H9 (cell line): ENCODE data around the gene PTPDC1. TPM values are rescaled to one million over a fixed set of nuclear protein-coding genes. Genes with fewer than 3 reads are reported as not detected.

Experiments
- DNase-seq: peaks from one replicate; pipeline ENCODE4 v3.0.0-alpha.2; 2017
- H2AFZ ChIP-seq: one replicate; pipeline ENCODE4 v1.6.1; 2013; ENCODE audit warnings: mild to moderate bottlenecking, low read length, control low read depth, moderate library complexity
- H2AK5ac ChIP-seq: 2 replicates; pipeline ENCODE4 v1.6.1; 2013; ENCODE audit warnings: low read length, control low read depth, mixed read lengths; ENCODE audit not compliant: insufficient read length
- H2BK120ac ChIP-seq: one replicate; pipeline ENCODE4 v1.6.1; 2013; ENCODE audit warnings: low read depth, mild to moderate bottlenecking, low read length, control low read depth, inconsistent platforms; ENCODE audit not compliant: poor library complexity, severe bottlenecking
- H2BK12ac ChIP-seq: 2 replicates; pipeline ENCODE4 v1.6.1; 2013; ENCODE audit warnings: low read length, control low read depth, mixed read lengths, low read depth; ENCODE audit not compliant: insufficient read length
- H2BK15ac ChIP-seq: 2 replicates; pipeline ENCODE4 v1.6.1; 2013; ENCODE audit warnings: low read depth, low read length, control low read depth
- H2BK20ac ChIP-seq: one replicate; pipeline ENCODE4 v1.6.1; 2013; ENCODE audit warnings: low read depth, mild to moderate bottlenecking, low read length, control low read depth, inconsistent platforms; ENCODE audit not compliant: poor library complexity, severe bottlenecking
- H2BK5ac ChIP-seq: 2 replicates; pipeline ENCODE4 v1.6.1; 2013; ENCODE audit warnings: low read length, control low read depth, mixed read lengths; ENCODE audit not compliant: insufficient read length
- H3K14ac ChIP-seq: 2 replicates; pipeline ENCODE4 v1.6.1; 2013; ENCODE audit warnings: low read length, control low read depth; ENCODE audit not compliant: insufficient read depth
- H3K18ac ChIP-seq: 2 replicates; pipeline ENCODE4 v1.6.1; 2013; ENCODE audit warnings: low read depth, mild to moderate bottlenecking, mixed read lengths, low read length, control low read depth; ENCODE audit not compliant: insufficient read length
- H3K23ac ChIP-seq: 2 replicates; pipeline ENCODE4 v1.6.1; 2013; ENCODE audit warnings: low read length, control low read depth, mixed read lengths, low read depth; ENCODE audit not compliant: insufficient read length
- H3K23me2 ChIP-seq: 2 replicates; pipeline ENCODE4 v1.6.1; 2013; ENCODE audit warnings: low read depth, mild to moderate bottlenecking, mixed read lengths, low read length, control low read depth; ENCODE audit not compliant: insufficient read length, poor library complexity, severe bottlenecking
- H3K27ac ChIP-seq: 2 replicates; pipeline ENCODE4 v1.5.1; 2013; ENCODE audit warnings: low read length, control low read depth, mixed read lengths, low read depth; ENCODE audit not compliant: insufficient read length
- H3K27me3 ChIP-seq: 2 replicates; pipeline ENCODE4 v1.6.1; 2013; ENCODE audit warnings: low read length, control low read depth, inconsistent platforms; ENCODE audit not compliant: insufficient read depth
- H3K4ac ChIP-seq: 2 replicates; pipeline ENCODE4 v1.6.1; 2013; ENCODE audit warnings: low read depth, mild to moderate bottlenecking, control low read depth, inconsistent platforms, low read length, moderate library complexity
- H3K4me1 ChIP-seq: 2 replicates; pipeline ENCODE4 v1.6.1; 2013; ENCODE audit warnings: low read length, control low read depth, inconsistent platforms; ENCODE audit not compliant: insufficient read depth
- H3K4me2 ChIP-seq: 2 replicates; pipeline ENCODE4 v1.6.1; 2013; ENCODE audit warnings: low read length, control low read depth, mixed read lengths; ENCODE audit not compliant: insufficient read length, insufficient read depth
- H3K56ac ChIP-seq: 2 replicates; pipeline ENCODE4 v1.6.1; 2013; ENCODE audit warnings: low read depth, mild to moderate bottlenecking, mixed read lengths, low read length, control low read depth; ENCODE audit not compliant: insufficient read length
- H3K79me1 ChIP-seq: 2 replicates; pipeline ENCODE4 v1.6.1; 2013; ENCODE audit warnings: low read depth, mild to moderate bottlenecking, moderate library complexity, low read length, control low read depth, inconsistent platforms; ENCODE audit not compliant: insufficient read depth, poor library complexity, severe bottlenecking
- H3K79me2 ChIP-seq: 2 replicates; pipeline ENCODE4 v1.6.1; 2013; ENCODE audit warnings: low read length, control low read depth, inconsistent platforms; ENCODE audit not compliant: insufficient read depth
- H3K9ac ChIP-seq: 2 replicates; pipeline ENCODE4 v1.6.1; 2013; ENCODE audit warnings: low read length, control low read depth, mixed read lengths; ENCODE audit not compliant: insufficient read length; ENCODE audit errors: extremely low read depth
- H3K9me3 ChIP-seq: one replicate; pipeline ENCODE4 v1.6.1; 2013; ENCODE audit warnings: low read depth, low read length, inconsistent platforms; ENCODE audit not compliant: control insufficient read depth
- H3T11ph ChIP-seq: one replicate; pipeline ENCODE4 v1.6.1; 2013; ENCODE audit warnings: mild to moderate bottlenecking, low read length, control low read depth, inconsistent platforms
- H4K20me1 ChIP-seq: one replicate; pipeline ENCODE4 v1.6.1; 2013; ENCODE audit not compliant: control insufficient read depth, insufficient read length, insufficient read depth
- H4K5ac ChIP-seq: 2 replicates; pipeline ENCODE4 v1.6.1; 2013; ENCODE audit warnings: low read depth, mild to moderate bottlenecking, mixed read lengths, low read length, control low read depth; ENCODE audit not compliant: insufficient read length
- H4K8ac ChIP-seq: replicated peaks from 2 replicates; pipeline ENCODE4 v1.6.1; 2013; ENCODE audit warnings: low read length, control low read depth, mixed read lengths, low read depth; ENCODE audit not compliant: insufficient read length
- H4K91ac ChIP-seq: 2 replicates; pipeline ENCODE4 v1.6.1; 2013; ENCODE audit warnings: low read depth, mild to moderate bottlenecking, moderate library complexity, mixed read lengths, low read length, control low read depth; ENCODE audit not compliant: insufficient read length
- H3K27ac Mint-ChIP-seq, 3 experiments: 2 replicates in 2 of 3; 3 replicates in 1 of 3; pipeline ENCODE4 v1.8.0; 2020 to 2021; ENCODE audit warnings: mixed read lengths in 3 of 3, mild to moderate bottlenecking in 1 of 3, moderate library complexity in 1 of 3
- H3K27me3 Mint-ChIP-seq: 2 replicates; pipeline ENCODE4 v1.8.0; 2021; ENCODE audit warnings: low read depth, mild to moderate bottlenecking, moderate library complexity, mixed read lengths
- H3K36me3 Mint-ChIP-seq, 3 experiments: 2 replicates in 2 of 3; 3 replicates in 1 of 3; pipeline ENCODE4 v1.8.0; 2020 to 2021; ENCODE audit warnings: low read depth in 3 of 3, mixed read lengths in 3 of 3; ENCODE audit not compliant: insufficient read depth in 1 of 3
- H3K4me1 Mint-ChIP-seq, 2 experiments: 2 replicates each; pipeline ENCODE4 v1.8.0; 2020; ENCODE audit warnings: mixed read lengths in 2 of 2
- H3K4me3 Mint-ChIP-seq, 2 experiments: 2 replicates in 1 of 2; 3 replicates in 1 of 2; pipeline ENCODE4 v1.8.0; 2020 to 2021; ENCODE audit warnings: mild to moderate bottlenecking in 2 of 2, mixed read lengths in 2 of 2, moderate library complexity in 1 of 2
- H3K9me3 Mint-ChIP-seq, 2 experiments: 2 replicates in 1 of 2; 3 replicates in 1 of 2; pipeline ENCODE4 v1.8.0; 2020; ENCODE audit warnings: mild to moderate bottlenecking in 2 of 2, mixed read lengths in 2 of 2, moderate library complexity in 1 of 2
- WGBS: extraction: QIAGEN DNeasy Blood & Tissue Kit; methylation state at CpG from one replicate; pipeline ENCODE4 v1.1.7; 2013; ENCODE audit warnings: missing lambda C conversion rate, low lambda C conversion rate, mixed read lengths; ENCODE audit not compliant: insufficient read length; ENCODE audit errors: extremely low coverage; 5-methylcytosine and 5-hydroxymethylcytosine counted together
- total RNA-seq: library from RNA; stranded (reverse); gene quantifications from 2 replicates; pipeline ENCODE4 v1.2.1, GENCODE V29; 2021
- TF ChIP-seq, protein P1 (sequence below): fragments of 200-600 bp; sonication (generic); conservative IDR thresholded peaks from 3 replicates; pipeline ENCODE4 v1.8.0; 2021; ENCODE audit warnings: antibody characterized with exemption, mild to moderate bottlenecking

The PTPDC1 gene
- total RNA-seq, 1 experiment from 2014 or later, result 4.8 TPM

DNA sequence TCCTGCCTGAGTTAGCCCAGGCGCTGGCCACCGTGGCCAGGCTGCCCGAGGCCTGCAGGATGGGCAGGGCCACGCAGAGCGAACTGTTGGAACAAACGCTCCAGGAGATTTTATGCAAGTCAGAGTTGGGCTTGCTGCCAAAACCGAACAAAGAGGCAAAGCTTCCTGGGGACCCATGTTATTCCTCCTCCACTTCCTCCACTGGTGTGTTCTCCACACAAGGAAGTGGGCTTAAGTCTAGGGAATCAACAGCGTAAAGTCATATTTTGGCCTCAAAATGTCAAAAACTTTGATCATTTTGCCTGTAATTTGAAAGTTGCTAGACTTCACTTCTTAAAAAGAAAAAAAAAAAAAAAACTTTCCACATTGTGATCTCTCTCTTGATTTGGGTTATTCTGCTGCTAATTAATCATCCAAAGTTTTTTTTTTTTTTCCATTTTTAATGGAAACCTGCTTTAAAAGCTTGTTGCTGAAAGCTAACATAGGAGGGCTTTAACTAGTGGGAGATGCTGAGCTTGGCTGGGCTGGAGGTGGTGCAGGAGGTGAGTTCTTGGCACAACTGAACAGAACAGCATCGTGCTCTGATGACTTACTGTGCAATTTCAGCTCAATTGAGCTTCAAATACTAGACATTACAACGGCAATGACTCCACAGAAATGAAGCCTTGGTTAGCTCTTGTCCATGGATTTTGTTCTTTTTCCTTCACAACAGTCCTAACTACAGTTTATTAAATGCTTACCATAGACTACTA is 73.0 kb downstream of the PTPDC1 start:
- Mint-ChIP-seq H3K27me3 (peaks cover 6% of the 10 kb centered on the region), H3K27ac (no peak overlapping the region), H3K4me1 (no peaks in the 10 kb centered on the region), H3K9me3 (peaks cover 3 to 5% of the 10 kb centered on the region in 2 experiments; a peak in 3 of 5 replicates), H3K4me3 (no peak overlapping the region), H3K36me3 (peaks cover 0 to 6% (median 0%) of the 10 kb centered on the region in 3 experiments; a peak in 2 of 7 replicates)
- H3K27ac ChIP-seq, result no peak overlapping the region
- H2BK5ac ChIP-seq, result no peak overlapping the region
- no peak overlapping the region for H3K14ac ChIP-seq
- H2BK120ac ChIP-seq, result no peak overlapping the region
- no peak overlapping the region for H4K8ac ChIP-seq
- no peak overlapping the region for H2BK20ac ChIP-seq
- H3K9me3 ChIP-seq, result no peaks in the 10 kb centered on the region
- H2BK12ac ChIP-seq, result no peak overlapping the region
- no peaks in the 10 kb centered on the region for H3K79me2 ChIP-seq
- no peaks in the 10 kb centered on the region for H3K79me1 ChIP-seq
- H3T11ph ChIP-seq, result no peak overlapping the region
- no peak overlapping the region for H3K4me2 ChIP-seq
- H2BK15ac ChIP-seq, result no peak overlapping the region
- H2AFZ ChIP-seq, result no peak overlapping the region
- no peak overlapping the region for H3K23ac ChIP-seq
- no peak overlapping the region for H3K4ac ChIP-seq
- no peak overlapping the region for H2AK5ac ChIP-seq
- no peaks in the 10 kb centered on the region for H4K20me1 ChIP-seq
- H3K56ac ChIP-seq, result no peak overlapping the region
- no peak for DNase-seq
- no peak overlapping the region for H4K91ac ChIP-seq
- H3K18ac ChIP-seq, result no peak overlapping the region
- H3K9ac ChIP-seq, result no peak overlapping the region
- H3K23me2 ChIP-seq, result no peaks in the 10 kb centered on the region
- no CpG with 5 or more reads among the region's 10 CpGs for WGBS
- H4K5ac ChIP-seq, result no peak overlapping the region
- H3K27me3 ChIP-seq, result no peaks in the 10 kb centered on the region
- TF ChIP-seq, protein P1, sequence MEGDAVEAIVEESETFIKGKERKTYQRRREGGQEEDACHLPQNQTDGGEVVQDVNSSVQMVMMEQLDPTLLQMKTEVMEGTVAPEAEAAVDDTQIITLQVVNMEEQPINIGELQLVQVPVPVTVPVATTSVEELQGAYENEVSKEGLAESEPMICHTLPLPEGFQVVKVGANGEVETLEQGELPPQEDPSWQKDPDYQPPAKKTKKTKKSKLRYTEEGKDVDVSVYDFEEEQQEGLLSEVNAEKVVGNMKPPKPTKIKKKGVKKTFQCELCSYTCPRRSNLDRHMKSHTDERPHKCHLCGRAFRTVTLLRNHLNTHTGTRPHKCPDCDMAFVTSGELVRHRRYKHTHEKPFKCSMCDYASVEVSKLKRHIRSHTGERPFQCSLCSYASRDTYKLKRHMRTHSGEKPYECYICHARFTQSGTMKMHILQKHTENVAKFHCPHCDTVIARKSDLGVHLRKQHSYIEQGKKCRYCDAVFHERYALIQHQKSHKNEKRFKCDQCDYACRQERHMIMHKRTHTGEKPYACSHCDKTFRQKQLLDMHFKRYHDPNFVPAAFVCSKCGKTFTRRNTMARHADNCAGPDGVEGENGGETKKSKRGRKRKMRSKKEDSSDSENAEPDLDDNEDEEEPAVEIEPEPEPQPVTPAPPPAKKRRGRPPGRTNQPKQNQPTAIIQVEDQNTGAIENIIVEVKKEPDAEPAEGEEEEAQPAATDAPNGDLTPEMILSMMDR, result no peak
- no peaks in the 10 kb centered on the region for H3K4me1 ChIP-seq

Other genes with a start within 250 kb of the PTPDC1 start
- 1.2 TPM in 2 replicates for gene BARX1, start 129.1 kb upstream of the PTPDC1 start, total RNA-seq
- gene ZNF169, start 174.8 kb downstream of the PTPDC1 start, total RNA-seq, result 4.8 TPM in 2 replicates
- 0.15 TPM in 1 of 2 replicates, not detected in the other for gene NUTM2F, start 244.2 kb downstream of the PTPDC1 start, total RNA-seq